GM18511 (cell line): ENCODE measurements around the gene PCK1.

Source experiments
- ATAC-seq: cut with Tn5 transposase; IDR thresholded peaks from one replicate; pipeline ENCODE4 v1.9.1; 2021; ENCODE audit warnings: mild to moderate bottlenecking, moderate library complexity; ENCODE audit not compliant: unreplicated experiment

The PCK1 gene

GRCh38 chr20:57576002-57576401 lies 15.1 kb downstream of the PCK1 start:
- ATAC-seq = no peak

GRCh38 chr20:57576617-57577550 lies 16.0 kb downstream of the PCK1 start:
- ATAC-seq = no peak

GRCh38 chr20:57577679-57578475 lies 17.0 kb downstream of the PCK1 start:
- ATAC-seq = no peak

- no peak for ATAC-seq
Observed at GRCh38 chr20:57578476-57579165, 17.7 kb downstream of the PCK1 start.

- no peak for ATAC-seq
Observed at GRCh38 chr20:57579331-57579897, 18.5 kb downstream of the PCK1 start.

- no peak for ATAC-seq
Observed at GRCh38 chr20:57579898-57580447, 19.1 kb downstream of the PCK1 start.

- no peak for ATAC-seq
Observed at GRCh38 chr20:57580478-57581201, 19.7 kb downstream of the PCK1 start.

- ATAC-seq = no peak
Observed at GRCh38 chr20:57581202-57582028, 20.5 kb downstream of the PCK1 start.

GRCh38 chr20:57582029-57582378 lies 21.1 kb downstream of the PCK1 start:
- ATAC-seq = no peak

GRCh38 chr20:57582432-57583288 lies 21.8 kb downstream of the PCK1 start:
- ATAC-seq = no peak

GRCh38 chr20:57583289-57584257 lies 22.7 kb downstream of the PCK1 start:
- no peak for ATAC-seq

GRCh38 chr20:57584768-57585461 lies 24.0 kb downstream of the PCK1 start:
- ATAC-seq = no peak

- ATAC-seq = no peak
Observed at GRCh38 chr20:57585466-57586213, 24.7 kb downstream of the PCK1 start.

- no peak for ATAC-seq
Observed at GRCh38 chr20:57586370-57586793, 25.5 kb downstream of the PCK1 start.

- no peak for ATAC-seq
Observed at GRCh38 chr20:57586943-57587277, 26.0 kb downstream of the PCK1 start.
